ENCODE results near the gene HMCN1. TPM values are rescaled to one million over a fixed set of nuclear protein-coding genes. Genes with fewer than 3 reads are reported as not detected.
A peak's percentile ranks its signal among the peaks of the same experiment; 100 is the strongest.

Gene HMCN1
- total and polyA plus RNA-seq, 4 experiments from 2014 or later: 0.19 to 0.29 TPM; not detected in 2

DNA sequence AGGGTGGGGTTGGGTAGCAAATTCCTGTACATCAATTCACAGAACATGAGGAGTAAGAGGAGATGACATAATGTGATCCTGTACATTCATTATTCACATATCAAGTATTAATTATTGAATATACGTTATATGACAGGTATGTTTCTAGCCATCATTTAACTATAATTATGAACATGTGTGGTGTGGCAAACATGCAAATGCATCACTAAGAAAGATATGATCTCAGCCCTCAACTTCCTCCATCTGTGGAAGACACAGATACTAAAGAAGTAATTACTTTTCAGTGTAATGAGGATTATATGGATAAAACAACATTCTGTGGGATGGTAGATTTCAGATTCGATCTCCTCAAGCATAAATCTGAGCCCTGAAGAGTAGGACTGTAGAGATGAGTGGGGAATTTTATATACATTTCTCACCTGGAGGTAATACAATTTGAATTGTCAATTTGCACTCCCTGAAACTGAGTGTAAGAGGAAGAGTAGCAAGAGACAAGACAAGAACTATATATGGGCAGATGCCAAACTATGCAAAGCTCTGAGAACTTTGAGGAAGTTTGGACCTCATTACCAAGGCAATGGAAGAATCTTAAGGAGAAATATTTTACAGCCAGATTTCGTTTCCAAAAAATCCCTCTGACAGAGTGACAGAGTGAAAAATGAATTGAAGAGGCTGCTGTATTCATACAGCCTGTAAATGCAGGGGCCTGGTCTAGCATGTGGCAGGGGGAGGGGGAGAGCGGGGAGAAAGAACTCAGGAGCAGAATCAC lies 365.3 kb downstream of the HMCN1 start:
- peaks cover 0 to 2% of the 10 kb centered on the region in 2 donors for H3K27me3 Mint-ChIP-seq

DNA sequence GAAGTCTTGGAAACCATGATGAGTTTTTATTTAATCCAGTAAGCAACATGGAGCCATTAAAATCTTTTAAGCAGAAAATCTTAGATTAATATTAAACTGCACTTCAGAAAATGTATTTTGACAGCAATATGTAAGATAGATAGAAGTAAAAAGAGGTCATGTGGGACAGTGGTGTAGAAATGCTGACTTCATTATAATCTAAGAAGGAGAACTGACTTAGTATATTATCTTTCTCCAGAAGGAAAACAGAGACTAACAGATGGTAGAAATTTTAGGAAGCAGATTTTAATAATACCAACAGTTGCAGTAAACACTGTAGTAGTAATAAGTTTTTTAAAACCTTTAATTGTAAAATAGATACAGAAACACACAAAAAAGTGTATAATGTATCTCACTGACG lies 367.9 kb downstream of the HMCN1 start:
- no peaks in the 10 kb centered on the region for H3K36me3 Mint-ChIP-seq
- H3K4me3 ChIP-seq (ENCODE audit: low read length in 2 of 2): no peak overlapping the region
- no peaks in the 10 kb centered on the region for H3K36me3 ChIP-seq (ENCODE audit: insufficient read depth, low read length)
- no peak overlapping the region for H3K27ac Mint-ChIP-seq
- H3K9me3 Mint-ChIP-seq: no peaks in the 10 kb centered on the region
- intact Hi-C loops (cut with micrococcal nuclease): no loop called here
- ChIA-PET POLR2A (ENCODE audit: partially characterized antibody) (no interaction called here), CTCF (ENCODE audit: partially characterized antibody) (no interaction called here)
- no peak for DNase-seq
- H3K4me3 Mint-ChIP-seq: no peak overlapping the region
- no peaks in the 10 kb centered on the region for H3K27me3 ChIP-seq (ENCODE audit: insufficient read depth, low read length)
- peaks cover 0 to 2% of the 10 kb centered on the region in 2 donors for H3K27me3 Mint-ChIP-seq
- no peak overlapping the region for H3K27ac ChIP-seq (ENCODE audit: low read depth, low read length)
- H3K4me1 ChIP-seq (ENCODE audit: insufficient read depth, low read length): no peaks in the 10 kb centered on the region
- no peaks in the 10 kb centered on the region for H3K4me1 Mint-ChIP-seq
- H3K9me3 ChIP-seq (ENCODE audit: control insufficient read depth in 1 of 2, low read length in 2 of 2): no peaks in the 10 kb centered on the region

More for the DNA sequence above, 365.3 kb downstream of the HMCN1 start:
- no peaks in the 10 kb centered on the region for H3K27me3 ChIP-seq (ENCODE audit: insufficient read depth, low read length)
- H3K9me3 ChIP-seq (ENCODE audit: control insufficient read depth in 1 of 2, low read length in 2 of 2): no peaks in the 10 kb centered on the region
- no peaks in the 10 kb centered on the region for H3K4me1 Mint-ChIP-seq
- no peak overlapping the region for H3K27ac Mint-ChIP-seq
- H3K9me3 Mint-ChIP-seq: no peaks in the 10 kb centered on the region
- POLR2A ChIA-PET (ENCODE audit: partially characterized antibody): no interaction called here
- intact Hi-C loops (cut with micrococcal nuclease): no loop called here
- no peak overlapping the region for H3K27ac ChIP-seq (ENCODE audit: low read depth, low read length)
- CTCF ChIA-PET (ENCODE audit: partially characterized antibody): no interaction called here
- no peaks in the 10 kb centered on the region for H3K36me3 Mint-ChIP-seq
- DNase-seq: no peak
- no peaks in the 10 kb centered on the region for H3K4me1 ChIP-seq (ENCODE audit: insufficient read depth, low read length)
- H3K4me3 ChIP-seq (ENCODE audit: low read length in 2 of 2): no peak overlapping the region
- H3K4me3 Mint-ChIP-seq: no peak overlapping the region
- no peaks in the 10 kb centered on the region for H3K36me3 ChIP-seq (ENCODE audit: insufficient read depth, low read length)

- H3K36me3 Mint-ChIP-seq: no peaks in the 10 kb centered on the region
- ChIA-PET CTCF (ENCODE audit: partially characterized antibody) (no interaction called here), POLR2A (ENCODE audit: partially characterized antibody) (no interaction called here)
- H3K4me3 ChIP-seq (ENCODE audit: low read length in 2 of 2): no peak overlapping the region
- no peaks in the 10 kb centered on the region for H3K27me3 ChIP-seq (ENCODE audit: insufficient read depth, low read length)
- H3K4me1 ChIP-seq (ENCODE audit: insufficient read depth, low read length): no peaks in the 10 kb centered on the region
- no peak overlapping the region for H3K4me3 Mint-ChIP-seq
- intact Hi-C loops (cut with micrococcal nuclease): no loop called here
- no peaks in the 10 kb centered on the region for H3K36me3 ChIP-seq (ENCODE audit: insufficient read depth, low read length)
- no peak overlapping the region for H3K27ac ChIP-seq (ENCODE audit: low read depth, low read length)
- DNase-seq: no peak
- H3K27ac Mint-ChIP-seq: no peak overlapping the region
- peaks cover 0 to 2% of the 10 kb centered on the region in 2 donors for H3K27me3 Mint-ChIP-seq
- no peaks in the 10 kb centered on the region for H3K9me3 ChIP-seq (ENCODE audit: control insufficient read depth in 1 of 2, low read length in 2 of 2)
- no peaks in the 10 kb centered on the region for H3K4me1 Mint-ChIP-seq
- no peaks in the 10 kb centered on the region for H3K9me3 Mint-ChIP-seq
These were observed 368.5 kb downstream of the HMCN1 start for GRCh38 chr1:186102547-186103148.

DNA sequence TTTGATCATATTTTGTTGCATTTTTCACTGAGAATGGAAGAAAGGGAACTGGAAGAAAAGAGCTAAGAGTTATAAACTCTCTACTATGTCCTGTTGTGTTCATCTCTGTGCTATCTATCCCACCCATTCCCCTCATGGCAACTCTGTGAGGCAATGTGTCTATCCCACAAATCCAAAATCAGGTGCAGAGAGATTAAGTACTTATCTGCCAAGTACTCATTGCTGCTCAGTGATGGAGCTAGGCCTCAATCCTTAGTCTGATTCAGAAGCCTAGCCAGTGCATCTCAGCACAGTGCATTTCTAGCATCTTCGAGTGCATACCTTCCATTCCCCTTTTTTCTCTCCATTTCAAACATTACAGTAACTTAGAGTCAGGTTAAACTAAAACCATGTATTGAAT lies 370.3 kb downstream of the HMCN1 start:
- H3K4me1 Mint-ChIP-seq: no peaks in the 10 kb centered on the region
- no peak for DNase-seq
- POLR2A ChIA-PET (ENCODE audit: partially characterized antibody): no interaction called here
- Histone ChIP-seq H3K4me3 (ENCODE audit: low read length in 2 of 2) (no peak overlapping the region), H3K9me3 (ENCODE audit: control insufficient read depth in 1 of 2, low read length in 2 of 2) (no peaks in the 10 kb centered on the region), H3K4me1 (ENCODE audit: insufficient read depth, low read length) (no peaks in the 10 kb centered on the region), H3K27ac (ENCODE audit: low read depth, low read length) (no peak overlapping the region), H3K27me3 (ENCODE audit: insufficient read depth, low read length) (no peaks in the 10 kb centered on the region), H3K36me3 (ENCODE audit: insufficient read depth, low read length) (no peaks in the 10 kb centered on the region)
- H3K9me3 Mint-ChIP-seq: peaks cover 0 to 1% (median 0%) of the 10 kb centered on the region in 8 donors
- H3K27me3 Mint-ChIP-seq: peaks cover 0 to 3% of the 10 kb centered on the region in 2 donors
- no peaks in the 10 kb centered on the region for H3K36me3 Mint-ChIP-seq
- H3K27ac Mint-ChIP-seq: no peak overlapping the region
- intact Hi-C loops (cut with micrococcal nuclease): no loop called here
- CTCF ChIA-PET (ENCODE audit: partially characterized antibody): no interaction called here
- H3K4me3 Mint-ChIP-seq: no peak overlapping the region

GRCh38 chr1:186112280-186112679 lies 378.1 kb downstream of the HMCN1 start:
- no peaks in the 10 kb centered on the region for H3K9me3 ChIP-seq (ENCODE audit: control insufficient read depth in 1 of 2, low read length in 2 of 2)
- POLR2A ChIA-PET (ENCODE audit: partially characterized antibody): no interaction called here
- Mint-ChIP-seq H3K4me1 (no peaks in the 10 kb centered on the region), H3K4me3 (no peak overlapping the region), H3K9me3 (peaks cover 0 to 8% (median 0%) of the 10 kb centered on the region in 8 donors), H3K36me3 (no peaks in the 10 kb centered on the region), H3K27me3 (peaks cover 0 to 3% of the 10 kb centered on the region in 2 donors), H3K27ac (no peak overlapping the region)
- H3K36me3 ChIP-seq (ENCODE audit: insufficient read depth, low read length): no peaks in the 10 kb centered on the region
- H3K27ac ChIP-seq (ENCODE audit: low read depth, low read length): no peak overlapping the region
- CTCF ChIA-PET (ENCODE audit: partially characterized antibody): no interaction called here
- no peaks in the 10 kb centered on the region for H3K4me1 ChIP-seq (ENCODE audit: insufficient read depth, low read length)
- intact Hi-C loops (cut with micrococcal nuclease): no loop called here
- H3K4me3 ChIP-seq (ENCODE audit: low read length in 2 of 2): no peak overlapping the region
- no peaks in the 10 kb centered on the region for H3K27me3 ChIP-seq (ENCODE audit: insufficient read depth, low read length)
- no peak for DNase-seq

GRCh38 chr1:186113461-186113860 lies 379.3 kb downstream of the HMCN1 start:
- no peaks in the 10 kb centered on the region for H3K4me1 ChIP-seq (ENCODE audit: insufficient read depth, low read length)
- H3K9me3 ChIP-seq (ENCODE audit: control insufficient read depth in 1 of 2, low read length in 2 of 2): no peaks in the 10 kb centered on the region
- intact Hi-C loops (cut with micrococcal nuclease): no loop called here
- no peak overlapping the region for H3K4me3 ChIP-seq (ENCODE audit: low read length in 2 of 2)
- Mint-ChIP-seq H3K9me3 (peaks cover 0 to 8% (median 0%) of the 10 kb centered on the region in 8 donors), H3K27me3 (peaks cover 0 to 2% of the 10 kb centered on the region in 2 donors), H3K36me3 (no peaks in the 10 kb centered on the region), H3K27ac (peak overlapping the region in 1 of 7 donors; percentile 61), H3K4me3 (no peak overlapping the region), H3K4me1 (no peaks in the 10 kb centered on the region)
- no peaks in the 10 kb centered on the region for H3K27me3 ChIP-seq (ENCODE audit: insufficient read depth, low read length)
- no peak overlapping the region for H3K27ac ChIP-seq (ENCODE audit: low read depth, low read length)
- no peaks in the 10 kb centered on the region for H3K36me3 ChIP-seq (ENCODE audit: insufficient read depth, low read length)
- POLR2A ChIA-PET (ENCODE audit: partially characterized antibody): no interaction called here
- DNase-seq: no peak
- CTCF ChIA-PET (ENCODE audit: partially characterized antibody): no interaction called here

GRCh38 chr1:186118724-186119123 lies 384.5 kb downstream of the HMCN1 start:
- Histone ChIP-seq H3K4me1 (ENCODE audit: insufficient read depth, low read length) (no peaks in the 10 kb centered on the region), H3K9me3 (ENCODE audit: control insufficient read depth in 1 of 2, low read length in 2 of 2) (no peaks in the 10 kb centered on the region), H3K27me3 (ENCODE audit: insufficient read depth, low read length) (no peaks in the 10 kb centered on the region), H3K4me3 (ENCODE audit: low read length in 2 of 2) (no peak overlapping the region), H3K27ac (ENCODE audit: low read depth, low read length) (no peak overlapping the region), H3K36me3 (ENCODE audit: insufficient read depth, low read length) (no peaks in the 10 kb centered on the region)
- Mint-ChIP-seq H3K9me3 (peaks cover 0 to 2% (median 0%) of the 10 kb centered on the region in 8 donors), H3K4me3 (no peak overlapping the region), H3K27ac (no peak overlapping the region), H3K36me3 (no peaks in the 10 kb centered on the region), H3K4me1 (no peaks in the 10 kb centered on the region), H3K27me3 (peaks cover 0 to 4% of the 10 kb centered on the region in 2 donors)
- CTCF ChIA-PET (ENCODE audit: partially characterized antibody): no interaction called here
- no peak for DNase-seq
- intact Hi-C loops (cut with micrococcal nuclease): no loop called here
- POLR2A ChIA-PET (ENCODE audit: partially characterized antibody): no interaction called here

Measured in CD4-positive, alpha-beta memory T cell (primary cell).